WI38 (cell line): Measurements from ENCODE around the gene OSBPL7.

Source experiments
- H3K4me3 ChIP-seq: 2 replicates; pipeline ENCODE4 v1.5.1; 2011; ENCODE audit warnings: low read depth, mild to moderate bottlenecking, control low read depth, low read length
- TF ChIP-seq, protein P1 (sequence below): IDR thresholded peaks from 2 replicates; pipeline ENCODE4 v1.5.1; 2012; ENCODE audit warnings: low read depth, mild to moderate bottlenecking, control low read depth, low read length

OSBPL7 gene

DNA sequence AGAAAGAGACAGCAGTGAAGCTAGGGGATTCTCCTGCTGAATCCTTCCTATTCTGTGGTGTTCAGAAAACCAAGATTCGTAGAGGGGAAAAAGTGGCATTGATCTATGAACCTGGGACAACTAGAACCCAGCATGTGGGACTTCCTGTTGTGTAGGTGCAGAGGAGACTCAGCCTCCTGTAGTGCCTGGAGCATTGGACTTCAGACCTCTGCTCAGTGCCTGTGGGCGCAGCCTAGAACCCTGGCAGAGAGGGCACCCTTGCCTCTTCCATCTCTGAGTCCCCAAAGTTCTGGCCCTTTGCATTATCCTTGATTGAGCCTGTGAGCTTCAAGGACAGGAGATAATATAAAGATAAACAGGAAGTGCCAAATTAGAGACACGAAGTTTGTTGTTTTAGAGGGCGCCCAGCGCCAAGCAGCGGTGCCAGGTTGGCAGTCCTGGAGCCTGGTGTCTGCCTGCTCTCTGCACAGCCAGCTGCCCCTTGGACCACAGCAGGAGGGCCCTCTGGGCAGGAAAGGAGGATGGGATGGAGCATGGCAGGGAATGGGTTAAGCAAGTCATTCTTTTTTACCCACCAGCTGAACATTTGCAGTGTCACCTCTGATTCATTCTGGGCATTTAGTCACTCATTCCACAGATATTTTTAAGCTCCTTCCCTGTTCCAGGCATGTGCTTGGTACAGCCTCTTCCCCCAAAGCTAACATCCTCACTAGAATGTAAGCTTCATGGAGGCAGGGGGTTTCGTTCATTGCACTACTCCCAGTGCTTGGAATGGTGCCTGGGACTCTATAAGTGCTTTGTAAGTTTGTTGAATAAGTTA lies 41.2 kb upstream of the OSBPL7 start:
- TF ChIP-seq, protein P1, sequence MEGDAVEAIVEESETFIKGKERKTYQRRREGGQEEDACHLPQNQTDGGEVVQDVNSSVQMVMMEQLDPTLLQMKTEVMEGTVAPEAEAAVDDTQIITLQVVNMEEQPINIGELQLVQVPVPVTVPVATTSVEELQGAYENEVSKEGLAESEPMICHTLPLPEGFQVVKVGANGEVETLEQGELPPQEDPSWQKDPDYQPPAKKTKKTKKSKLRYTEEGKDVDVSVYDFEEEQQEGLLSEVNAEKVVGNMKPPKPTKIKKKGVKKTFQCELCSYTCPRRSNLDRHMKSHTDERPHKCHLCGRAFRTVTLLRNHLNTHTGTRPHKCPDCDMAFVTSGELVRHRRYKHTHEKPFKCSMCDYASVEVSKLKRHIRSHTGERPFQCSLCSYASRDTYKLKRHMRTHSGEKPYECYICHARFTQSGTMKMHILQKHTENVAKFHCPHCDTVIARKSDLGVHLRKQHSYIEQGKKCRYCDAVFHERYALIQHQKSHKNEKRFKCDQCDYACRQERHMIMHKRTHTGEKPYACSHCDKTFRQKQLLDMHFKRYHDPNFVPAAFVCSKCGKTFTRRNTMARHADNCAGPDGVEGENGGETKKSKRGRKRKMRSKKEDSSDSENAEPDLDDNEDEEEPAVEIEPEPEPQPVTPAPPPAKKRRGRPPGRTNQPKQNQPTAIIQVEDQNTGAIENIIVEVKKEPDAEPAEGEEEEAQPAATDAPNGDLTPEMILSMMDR: no peak
- H3K4me3 ChIP-seq: no peak overlapping the region

DNA sequence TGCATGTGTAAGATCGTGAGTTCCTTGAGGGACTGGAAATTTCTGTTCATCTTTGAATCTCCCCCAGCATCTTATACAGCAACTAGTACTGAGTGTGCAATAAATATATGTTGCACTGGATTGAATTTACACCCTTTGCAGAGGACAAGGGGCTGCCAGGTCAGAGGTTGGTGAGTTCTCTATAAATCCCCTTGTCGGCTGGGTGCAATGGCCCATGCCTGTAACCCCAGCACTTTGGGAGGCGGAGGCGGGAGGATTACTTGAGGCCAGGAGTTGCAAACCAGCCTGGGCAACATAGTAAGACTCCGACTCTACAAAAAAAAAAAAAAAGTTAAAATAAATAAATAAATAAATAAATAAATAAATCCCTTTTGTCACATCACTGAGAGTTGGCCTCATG lies 38.8 kb upstream of the OSBPL7 start:
- TF ChIP-seq, protein P1: no peak
- H3K4me3 ChIP-seq: no peak overlapping the region

DNA sequence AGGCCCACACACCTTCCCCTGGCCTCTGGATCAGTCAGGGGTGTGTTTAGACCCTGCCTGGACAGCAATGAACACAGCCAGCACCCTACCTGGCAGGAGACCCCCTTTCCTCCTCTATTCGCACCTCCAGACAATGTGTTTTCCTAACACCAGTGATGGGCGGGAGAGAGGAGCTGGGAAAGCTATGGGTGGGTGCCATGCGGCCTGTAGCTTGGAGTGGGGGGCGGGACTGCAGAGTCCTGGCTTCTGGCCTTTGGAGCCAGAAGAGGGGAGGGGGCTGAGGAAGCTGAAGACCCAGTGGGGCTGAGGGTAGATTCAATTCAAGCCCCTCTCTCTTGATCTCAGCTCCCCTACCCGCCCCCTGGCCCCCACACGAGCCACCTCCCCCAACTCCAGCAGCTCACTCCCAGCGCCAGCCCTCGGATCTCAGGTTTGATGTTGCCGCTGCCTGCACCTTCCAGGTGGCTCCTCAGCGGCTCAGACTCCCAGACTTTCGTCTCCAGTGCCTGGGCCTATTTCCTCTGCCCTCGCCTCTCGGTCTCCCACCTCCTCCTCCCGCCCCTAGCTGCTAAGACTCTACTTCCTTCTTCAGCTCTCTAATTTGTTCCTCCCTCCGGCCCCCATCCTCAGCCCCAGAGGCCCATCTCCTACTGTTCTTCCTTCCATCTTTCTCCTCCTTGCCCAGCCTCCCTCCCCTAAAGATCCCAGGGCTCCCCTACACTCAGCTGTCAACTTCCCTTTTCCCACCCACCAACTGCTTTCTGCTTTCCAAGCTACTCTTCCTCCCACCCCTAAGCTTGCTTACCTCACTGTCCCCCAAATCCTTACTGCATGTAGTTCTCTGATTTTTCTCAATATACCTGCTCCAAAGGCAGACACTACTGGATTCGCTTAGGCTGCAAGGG lies 36.2 kb upstream of the OSBPL7 start:
- TF ChIP-seq, protein P1: no peak

DNA sequence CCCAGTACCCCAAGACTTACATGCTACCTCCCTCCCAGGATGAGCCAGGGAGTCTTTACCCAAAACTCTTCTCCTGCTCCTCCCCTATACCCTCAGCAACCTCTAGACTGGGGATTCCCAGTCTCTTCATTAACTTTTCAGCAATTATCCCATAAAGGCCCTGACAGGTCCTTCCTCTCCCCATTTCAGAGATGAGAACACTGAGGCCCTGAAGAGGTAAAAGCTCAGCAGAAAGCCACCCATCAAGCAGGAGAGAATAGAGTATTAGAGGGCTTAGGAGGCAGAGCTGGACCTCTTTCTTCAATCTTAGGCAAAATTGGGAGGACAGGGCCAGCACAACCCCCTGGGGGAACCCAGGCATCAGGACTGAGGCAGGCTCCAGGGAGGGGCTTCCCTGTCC lies 35.2 kb upstream of the OSBPL7 start:
- TF ChIP-seq, protein P1: no peak
- no peak overlapping the region for H3K4me3 ChIP-seq

More for the DNA sequence above, 36.2 kb upstream of the OSBPL7 start:
- no peak overlapping the region for H3K4me3 ChIP-seq

DNA sequence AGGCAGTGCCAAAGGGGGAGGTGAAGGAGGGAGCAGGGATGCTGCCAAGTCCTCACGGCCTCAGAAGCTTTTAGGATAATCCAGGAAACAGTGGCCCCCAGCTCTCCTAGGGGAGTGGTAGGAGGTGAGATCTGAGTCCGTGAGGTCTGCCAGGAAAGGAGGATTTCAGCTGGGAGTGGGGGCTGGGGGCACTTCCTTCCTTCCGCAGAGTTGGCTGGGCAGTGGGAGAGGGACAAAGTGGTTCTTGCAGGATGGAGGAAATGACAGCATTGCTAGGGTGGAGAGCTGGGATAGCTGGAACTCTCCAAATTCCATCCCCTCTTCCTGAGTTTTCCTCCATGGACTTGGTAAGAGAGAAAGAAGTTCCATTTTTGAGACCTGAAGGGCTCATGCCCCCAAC lies 34.1 kb upstream of the OSBPL7 start:
- TF ChIP-seq, protein P1: no peak

DNA sequence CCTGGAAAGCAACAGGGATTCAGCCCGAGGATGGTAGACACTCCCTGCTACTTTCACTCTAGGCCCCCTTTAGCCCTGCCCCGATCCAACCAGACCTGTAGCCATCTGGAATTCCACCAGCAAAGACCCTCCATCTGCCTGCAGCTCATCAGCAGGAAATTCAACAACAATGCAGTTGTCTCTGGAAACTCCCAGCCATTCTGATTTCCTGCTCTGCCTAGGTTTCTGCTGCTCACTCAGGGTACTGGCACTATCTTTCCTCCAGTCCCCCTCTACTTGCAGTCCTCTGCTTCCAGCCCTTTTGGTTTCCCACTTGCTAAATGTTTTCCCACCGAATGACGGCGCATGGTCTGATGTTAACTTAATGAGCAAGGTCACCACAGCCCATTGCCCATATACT lies 32.0 kb upstream of the OSBPL7 start:
- TF ChIP-seq, protein P1: no peak
- no peak overlapping the region for H3K4me3 ChIP-seq

More for the DNA sequence above, 34.1 kb upstream of the OSBPL7 start:
- H3K4me3 ChIP-seq: no peak overlapping the region
